ENCODE results near the gene TRIM47.

DNA sequence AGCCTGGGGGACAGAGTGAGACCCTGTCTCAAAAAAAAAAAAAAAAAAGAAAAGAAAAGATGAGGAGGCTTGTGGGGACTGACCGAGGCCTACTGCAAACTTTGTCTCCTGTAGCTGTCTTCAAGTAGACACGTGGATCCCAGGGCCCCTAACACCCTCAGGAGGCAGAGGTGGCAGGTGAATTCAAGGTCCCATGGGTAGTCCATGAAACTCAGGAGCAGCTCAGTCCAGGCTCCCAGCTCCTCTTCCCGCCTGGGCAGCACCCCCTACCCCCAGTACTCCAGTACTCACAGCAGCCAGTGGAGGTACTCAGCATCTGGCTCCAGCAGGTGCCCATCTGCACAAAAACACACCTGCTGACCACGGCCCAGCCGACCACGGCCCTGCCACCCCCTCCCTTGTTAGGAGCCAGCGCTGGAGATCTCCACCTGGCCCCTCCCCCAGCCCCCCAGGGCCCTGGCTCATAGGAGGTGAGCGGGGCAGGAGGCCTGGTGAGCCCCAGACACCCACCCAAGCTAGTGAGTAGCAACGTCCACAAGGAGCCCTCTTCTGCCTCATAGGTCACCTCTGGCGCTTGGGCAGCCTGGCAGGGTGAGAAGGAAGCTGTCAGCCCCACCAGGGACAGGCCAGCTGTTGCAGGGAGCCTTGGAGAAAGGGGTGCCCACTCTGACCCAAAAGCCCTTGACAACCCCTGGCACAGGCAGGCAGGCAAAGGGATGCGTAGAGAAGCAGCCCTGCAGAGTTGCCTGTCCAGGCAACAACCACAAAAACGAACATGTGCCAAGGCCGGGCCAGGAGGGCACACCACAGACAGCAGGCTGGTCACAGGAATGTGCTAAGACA lies 22.5 kb upstream of the TRIM47 start:
- TF ChIP-seq, protein P1, sequence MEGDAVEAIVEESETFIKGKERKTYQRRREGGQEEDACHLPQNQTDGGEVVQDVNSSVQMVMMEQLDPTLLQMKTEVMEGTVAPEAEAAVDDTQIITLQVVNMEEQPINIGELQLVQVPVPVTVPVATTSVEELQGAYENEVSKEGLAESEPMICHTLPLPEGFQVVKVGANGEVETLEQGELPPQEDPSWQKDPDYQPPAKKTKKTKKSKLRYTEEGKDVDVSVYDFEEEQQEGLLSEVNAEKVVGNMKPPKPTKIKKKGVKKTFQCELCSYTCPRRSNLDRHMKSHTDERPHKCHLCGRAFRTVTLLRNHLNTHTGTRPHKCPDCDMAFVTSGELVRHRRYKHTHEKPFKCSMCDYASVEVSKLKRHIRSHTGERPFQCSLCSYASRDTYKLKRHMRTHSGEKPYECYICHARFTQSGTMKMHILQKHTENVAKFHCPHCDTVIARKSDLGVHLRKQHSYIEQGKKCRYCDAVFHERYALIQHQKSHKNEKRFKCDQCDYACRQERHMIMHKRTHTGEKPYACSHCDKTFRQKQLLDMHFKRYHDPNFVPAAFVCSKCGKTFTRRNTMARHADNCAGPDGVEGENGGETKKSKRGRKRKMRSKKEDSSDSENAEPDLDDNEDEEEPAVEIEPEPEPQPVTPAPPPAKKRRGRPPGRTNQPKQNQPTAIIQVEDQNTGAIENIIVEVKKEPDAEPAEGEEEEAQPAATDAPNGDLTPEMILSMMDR (IDR thresholded peaks at IDR 0.05; ENCODE audit: poor library complexity), result no peak
- TF ChIP-seq EZH2 (IDR thresholded peaks at IDR 0.05; ENCODE audit: borderline replicate concordance) (no peak), EZH2phosphoT487 (IDR thresholded peaks at IDR 0.05; ENCODE audit: low read depth, severe bottlenecking, unreplicated experiment) (no peak)

Measured in hepatocyte (in vitro differentiated cells).